OCI-LY7 (cell line): ENCODE results near the gene TMEM220.

Source experiments
- EZH2phosphoT487 ChIP-seq: fragments of 200-600 bp; sonication (generic); IDR thresholded peaks from 2 replicates; pipeline ENCODE4 v1.6.1; 2018; ENCODE audit warnings: low read depth, borderline replicate concordance, mild to moderate bottlenecking, mixed run types, antibody characterized with exemption, low read length, moderate library complexity, mixed read lengths
- TF ChIP-seq, protein P1 (sequence below): fragments of 200-600 bp; sonication (generic); conservative IDR thresholded peaks from 2 replicates; pipeline ENCODE4 v1.5.1; 2014; ENCODE audit warnings: mild to moderate bottlenecking, antibody characterized with exemption, low read length, moderate library complexity, mixed read lengths

DNA sequence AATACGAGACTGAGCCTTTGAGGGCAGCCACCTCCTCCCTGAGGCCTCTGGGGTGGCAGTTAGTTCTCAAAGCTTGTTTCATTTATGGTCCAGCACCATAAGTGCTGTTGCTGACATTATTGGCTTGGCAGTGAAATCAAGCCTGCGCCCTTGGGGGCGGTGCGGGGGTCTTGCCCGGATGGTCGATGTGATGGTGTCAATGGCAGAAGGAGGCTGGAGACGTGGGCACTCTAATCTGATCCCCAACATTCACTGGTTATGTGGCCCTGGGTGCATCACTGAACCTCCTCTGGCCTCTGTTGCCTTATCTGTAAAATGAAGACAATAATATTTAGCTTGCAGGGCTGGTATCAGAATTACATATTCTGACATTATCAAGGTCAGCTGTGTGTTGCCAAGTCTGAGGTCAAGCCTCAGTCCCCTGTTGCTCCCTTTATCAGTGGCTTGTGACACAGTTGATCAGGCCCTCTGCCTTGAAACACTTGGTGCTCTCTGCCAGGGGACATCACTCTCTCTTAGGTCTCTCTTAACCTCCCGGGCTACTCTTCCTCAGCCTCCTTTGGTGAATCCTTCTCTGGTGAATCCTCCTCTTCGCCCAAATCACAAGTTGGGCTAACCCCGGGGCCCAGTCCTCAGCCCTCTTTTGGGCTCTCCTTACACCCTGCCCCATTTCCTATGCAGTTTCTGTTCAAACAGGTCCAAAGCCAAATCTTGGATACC lies 11.8 kb upstream of the TMEM220 start:
- TF ChIP-seq, protein P1, sequence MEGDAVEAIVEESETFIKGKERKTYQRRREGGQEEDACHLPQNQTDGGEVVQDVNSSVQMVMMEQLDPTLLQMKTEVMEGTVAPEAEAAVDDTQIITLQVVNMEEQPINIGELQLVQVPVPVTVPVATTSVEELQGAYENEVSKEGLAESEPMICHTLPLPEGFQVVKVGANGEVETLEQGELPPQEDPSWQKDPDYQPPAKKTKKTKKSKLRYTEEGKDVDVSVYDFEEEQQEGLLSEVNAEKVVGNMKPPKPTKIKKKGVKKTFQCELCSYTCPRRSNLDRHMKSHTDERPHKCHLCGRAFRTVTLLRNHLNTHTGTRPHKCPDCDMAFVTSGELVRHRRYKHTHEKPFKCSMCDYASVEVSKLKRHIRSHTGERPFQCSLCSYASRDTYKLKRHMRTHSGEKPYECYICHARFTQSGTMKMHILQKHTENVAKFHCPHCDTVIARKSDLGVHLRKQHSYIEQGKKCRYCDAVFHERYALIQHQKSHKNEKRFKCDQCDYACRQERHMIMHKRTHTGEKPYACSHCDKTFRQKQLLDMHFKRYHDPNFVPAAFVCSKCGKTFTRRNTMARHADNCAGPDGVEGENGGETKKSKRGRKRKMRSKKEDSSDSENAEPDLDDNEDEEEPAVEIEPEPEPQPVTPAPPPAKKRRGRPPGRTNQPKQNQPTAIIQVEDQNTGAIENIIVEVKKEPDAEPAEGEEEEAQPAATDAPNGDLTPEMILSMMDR, result no peak
- no peak for TF ChIP-seq EZH2phosphoT487
